ENCODE measurements around the gene TULP3. TPM values are rescaled to one million over a fixed set of nuclear protein-coding genes. Genes with fewer than 3 reads are reported as not detected.

TULP3 gene
- polyA plus RNA-seq, 1 donor = 12.3 TPM

GRCh38 chr12:2984249-2984648 lies 93.6 kb downstream of the TULP3 start:
- WGBS (ENCODE audit: insufficient coverage, low lambda C conversion rate) = 60% methylated on average over 1 of the region's 5 CpGs

DNA sequence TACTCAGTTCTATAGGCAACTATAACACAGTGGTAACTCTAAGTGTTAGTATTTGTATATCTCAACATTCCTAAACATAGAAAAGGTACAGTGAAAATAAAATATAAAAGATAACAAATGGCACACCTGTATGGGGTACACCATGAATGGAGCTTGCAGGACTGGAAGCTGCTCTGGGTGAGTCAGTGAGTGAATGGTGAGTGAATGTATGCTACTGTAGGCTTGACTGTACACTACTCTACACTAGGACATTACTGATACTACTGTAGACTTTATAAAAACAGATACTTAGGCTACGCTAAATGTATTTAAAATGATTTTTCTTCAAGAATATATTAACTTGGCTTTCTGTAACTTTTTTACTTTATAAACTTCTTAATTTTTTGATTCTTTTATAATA lies 94.0 kb downstream of the TULP3 start:
- no peaks in the 10 kb centered on the region for H3K27me3 ChIP-seq (ENCODE audit: control insufficient read depth, insufficient read depth, low read length)
- H3K4me1 ChIP-seq (ENCODE audit: control insufficient read depth, insufficient read depth, low read length) = no peaks in the 10 kb centered on the region
- no peaks in the 10 kb centered on the region for H3K9me3 ChIP-seq (ENCODE audit: control insufficient read depth, low read depth, low read length)
- WGBS (ENCODE audit: insufficient coverage, low lambda C conversion rate) = no CpG with 5 or more reads among the region's 1 CpG
- no peak for DNase-seq
- H3K36me3 ChIP-seq (ENCODE audit: control insufficient read depth, insufficient read depth, low read length) = no peaks in the 10 kb centered on the region
- H3K4me3 ChIP-seq (ENCODE audit: low read length) = no peak overlapping the region
- no peak overlapping the region for H3K27ac ChIP-seq (ENCODE audit: low read length)

More at GRCh38 chr12:2984249-2984648, 93.6 kb downstream of the TULP3 start:
- Histone ChIP-seq H3K4me3 (ENCODE audit: low read length) (no peak overlapping the region), H3K27me3 (ENCODE audit: control insufficient read depth, insufficient read depth, low read length) (no peaks in the 10 kb centered on the region), H3K36me3 (ENCODE audit: control insufficient read depth, insufficient read depth, low read length) (no peaks in the 10 kb centered on the region), H3K9me3 (ENCODE audit: control insufficient read depth, low read depth, low read length) (no peaks in the 10 kb centered on the region), H3K27ac (ENCODE audit: low read length) (no peak overlapping the region), H3K4me1 (ENCODE audit: control insufficient read depth, insufficient read depth, low read length) (no peaks in the 10 kb centered on the region)
- DNase-seq = no peak

DNA sequence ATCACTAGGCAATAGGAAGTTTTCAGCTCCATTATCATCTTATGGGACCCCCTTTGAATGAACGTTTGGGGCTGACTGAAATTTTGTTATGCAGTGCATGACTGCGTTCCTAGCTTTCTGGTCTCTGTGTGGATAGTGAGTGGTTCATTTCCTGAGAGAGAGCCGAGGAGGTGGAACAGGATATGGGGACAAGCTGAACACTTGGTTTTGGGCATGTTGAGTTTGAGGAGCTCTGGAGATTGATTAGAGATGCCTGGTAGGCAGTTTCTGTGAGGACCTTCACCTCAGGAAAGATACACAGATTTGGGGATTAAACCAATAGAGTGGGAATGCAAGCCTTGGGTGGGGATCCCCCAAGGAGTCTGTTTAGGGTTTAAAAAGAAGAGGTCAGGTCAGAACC lies 96.2 kb downstream of the TULP3 start:
- Histone ChIP-seq H3K4me1 (ENCODE audit: control insufficient read depth, insufficient read depth, low read length) (no peaks in the 10 kb centered on the region), H3K9me3 (ENCODE audit: control insufficient read depth, low read depth, low read length) (no peaks in the 10 kb centered on the region), H3K27ac (ENCODE audit: low read length) (no peak overlapping the region), H3K36me3 (ENCODE audit: control insufficient read depth, insufficient read depth, low read length) (no peaks in the 10 kb centered on the region), H3K4me3 (ENCODE audit: low read length) (no peak overlapping the region), H3K27me3 (ENCODE audit: control insufficient read depth, insufficient read depth, low read length) (no peaks in the 10 kb centered on the region)
- no peak for DNase-seq
- no CpG with 5 or more reads among the region's 3 CpGs for WGBS (ENCODE audit: insufficient coverage, low lambda C conversion rate)

- Histone ChIP-seq H3K9me3 (ENCODE audit: control insufficient read depth, low read depth, low read length) (no peaks in the 10 kb centered on the region), H3K4me3 (ENCODE audit: low read length) (no peak overlapping the region), H3K27me3 (ENCODE audit: control insufficient read depth, insufficient read depth, low read length) (no peaks in the 10 kb centered on the region), H3K27ac (ENCODE audit: low read length) (no peak overlapping the region), H3K36me3 (ENCODE audit: control insufficient read depth, insufficient read depth, low read length) (no peaks in the 10 kb centered on the region), H3K4me1 (ENCODE audit: control insufficient read depth, insufficient read depth, low read length) (no peaks in the 10 kb centered on the region)
- no CpG with 5 or more reads among the region's 5 CpGs for WGBS (ENCODE audit: insufficient coverage, low lambda C conversion rate)
- no peak for DNase-seq
These were observed 97.8 kb downstream of the TULP3 start for GRCh38 chr12:2988494-2988893.

Other genes starting within 250 kb of the TULP3 start
- gene FKBP4, start 95.9 kb upstream of the TULP3 start, polyA plus RNA-seq = 60.3 TPM
- 42.7 TPM for gene ITFG2, start 78.2 kb upstream of the TULP3 start, polyA plus RNA-seq
- 4.2 TPM for gene NRIP2, start 55.9 kb upstream of the TULP3 start, polyA plus RNA-seq
- gene TEX52, start 33.9 kb upstream of the TULP3 start, polyA plus RNA-seq = 2.8 TPM
- gene FOXM1, start 13.7 kb upstream of the TULP3 start, polyA plus RNA-seq = 18.2 TPM
- gene RHNO1, start 13.7 kb upstream of the TULP3 start, polyA plus RNA-seq = 24.0 TPM
- 5.5 TPM for gene TEAD4, start 68.5 kb downstream of the TULP3 start, polyA plus RNA-seq
- gene TSPAN9, start 186.5 kb downstream of the TULP3 start, polyA plus RNA-seq = 24.9 TPM

All from large intestine (tissue), 3 donors.